ENCODE results near the gene MAN1C1. TPM values are rescaled to one million over a fixed set of nuclear protein-coding genes. Genes with fewer than 3 reads are reported as not detected.
A peak's percentile ranks its signal among the peaks of the same experiment; 100 is the strongest.

Gene MAN1C1
- total and polyA plus RNA-seq, 9 of the 15 experiments (the other 6 are each of a cell fraction or from before 2014, with no cell fraction given), result 0.04 to 0.44 (median 0.10) TPM; not detected in 3

- TF ChIP-seq HMBOX1 (IDR thresholded peaks at IDR 0.05), result peak; percentile 39; the same call in 1 of the 2 replicates
- peak; percentile 90 for TF ChIP-seq POLR2AphosphoS2 (IDR thresholded peaks at IDR 0.05; ENCODE audit: low read length)
- TF ChIP-seq RB1 (IDR thresholded peaks at IDR 0.05; ENCODE audit: low read depth), result 0 out of 2 replicates have a peak, but pooled peaks have one; percentile 33
- no peak for TF ChIP-seq RBM34 (IDR thresholded peaks at IDR 0.05; ENCODE audit: borderline replicate concordance, insufficient read depth, low read length)
- peak in 1 of 2 experiments; percentile 18; a peak in 1 of 4 replicates for TF ChIP-seq KDM1A (IDR thresholded peaks at IDR 0.05)
- TF ChIP-seq ESRRB (CRISPR knock-in tag; IDR thresholded peaks at IDR 0.05; ENCODE audit: borderline replicate concordance), result no peak
- TF ChIP-seq ATF1 (CRISPR knock-in tag; IDR thresholded peaks at IDR 0.05), result no peak
- TF ChIP-seq ATF1 (tag; IDR thresholded peaks at IDR 0.05), result no peak
- 0 out of 2 replicates have a peak, but pooled peaks have one; percentile 33 for TF ChIP-seq GATA2 (CRISPR knock-in tag; IDR thresholded peaks at IDR 0.05)
Observed at GRCh38 chr1:25817840-25818501, 201.4 kb downstream of the MAN1C1 start (continued).

- POLR2A ChIA-PET, result interaction anchor here (0.6 to 6.2 kb wide), 9 partner anchors 11 to 288 kb away, joined by 3 to 56 read pairs (median 3); no protein-coding TSS in a partner anchor
- Histone ChIP-seq H2AFZ (ENCODE audit: low read depth, low read length) (peak overlapping the region; percentile 90), H4K20me1 (replicated peaks; ENCODE audit: control insufficient read depth, insufficient read depth, low read length) (peaks cover 16% of the 10 kb centered on the region), H3K36me3 (ENCODE audit: control insufficient read depth, insufficient read depth, low read length) (peaks cover 17% of the 10 kb centered on the region), H3K27me3 (ENCODE audit: control insufficient read depth in 2 of 2, insufficient read depth in 2 of 2, low read length in 2 of 2) (no peaks in the 10 kb centered on the region), H3K4me1 (replicated peaks in 1 of 2; ENCODE audit: control insufficient read depth in 2 of 2, insufficient read depth in 2 of 2, low read length in 2 of 2) (peaks cover 37 to 62% of the 10 kb centered on the region in 2 experiments), H3K4me2 (ENCODE audit: insufficient read depth, low read length) (peak overlapping the region; percentile 89), H3K79me2 (ENCODE audit: control insufficient read depth, insufficient read depth, low read length) (peaks cover 52% of the 10 kb centered on the region), H3K27ac (ENCODE audit: extremely low read depth, low read depth, low read length) (peak overlapping the region; percentile 91), H3K9me1 (ENCODE audit: control insufficient read depth, insufficient read depth, low read length) (no peaks in the 10 kb centered on the region), H3K4me3 (peak overlapping the region; percentile 67), H3K9me3 (replicated peaks; ENCODE audit: control insufficient read depth, insufficient read depth, low read depth, low read length) (no peaks in the 10 kb centered on the region), H3K9ac (ENCODE audit: insufficient read depth in 1 of 2, low read depth in 2 of 2, low read length in 2 of 2) (peak overlapping the region; percentile 92 to 99; a peak in 3 of 4 replicates)
- intact Hi-C loops (cut with micrococcal nuclease), result no loop called here
- BruUV-seq (replicated peaks), result no TSS peak
- CTCF ChIA-PET (ENCODE audit: low intra/inter-chr PET ratio), result no interaction called here
- no peak for DNase-seq (ENCODE audit: extremely low read depth in 1 of 4, low spot score in 3 of 4)
- FAIRE-seq, result no peak
- in situ Hi-C loops (cut with MboI), result loop anchor here (10.0 kb wide), 1 partner anchor 414 kb away; no protein-coding TSS in a partner anchor
- 12% methylated on average over 6 of the region's 6 CpGs for WGBS (ENCODE audit: insufficient coverage, low coverage, missing lambda C conversion rate)
- no peak for ATAC-seq
- TF ChIP-seq RUNX1 (IDR thresholded peaks at IDR 0.05; ENCODE audit: low read depth), result no peak
- TF ChIP-seq E2F6 (IDR thresholded peaks at IDR 0.05; ENCODE audit: borderline replicate concordance in 1 of 2, extremely low read depth in 1 of 2, insufficient read depth in 1 of 2, insufficient read length in 1 of 2, low read depth in 1 of 2, low read length in 1 of 2, poor library complexity in 1 of 2, severe bottlenecking in 1 of 2), result peak in 1 of 2 experiments; percentile 0
- TF ChIP-seq EGR1 (conservative IDR thresholded peaks at IDR 0.05), result no peak
- no peak for TF ChIP-seq PTTG1 (tag; IDR thresholded peaks at IDR 0.05; ENCODE audit: low read depth)
- TF ChIP-seq MBD2 (IDR thresholded peaks at IDR 0.05; ENCODE audit: borderline replicate concordance, low read depth), result peak; percentile 5; the same call in 1 of the 2 replicates
- TF ChIP-seq SETDB1 (IDR thresholded peaks at IDR 0.05; ENCODE audit: low read length), result no peak
- TF ChIP-seq MBD1 (CRISPR knock-in tag; IDR thresholded peaks at IDR 0.05), result no peak
- TF ChIP-seq BCL6 (CRISPR knock-in tag; IDR thresholded peaks at IDR 0.05), result no peak
- no peak for TF ChIP-seq ETV1 (tag; conservative IDR thresholded peaks at IDR 0.05; ENCODE audit: low read depth)
Observed at GRCh38 chr1:25818569-25818968, 202.0 kb downstream of the MAN1C1 start.
